Peyer's patch (tissue), 4 donors: ENCODE measurements around the gene PARP1. TPM values are rescaled to one million over a fixed set of nuclear protein-coding genes. Genes with fewer than 3 reads are reported as not detected.

Experiments used
- DNase-seq, 3 donors: peaks; one replicate each; pipeline ENCODE4 v3.0.0-alpha.2; 2017 to 2019
- H3K27ac ChIP-seq, 4 donors: fragments of 200-600 bp; sonication (generic); one replicate each; pipeline ENCODE4 v1.5.1; 2016 to 2019
- H3K27me3 ChIP-seq, 2 donors: fragments of 200-600 bp; sonication (generic); one replicate each; pipeline ENCODE4 v1.5.1; 2019
- H3K36me3 ChIP-seq, 3 donors: fragments of 200-600 bp; sonication (generic); one replicate each; pipeline ENCODE4 v1.5.1; 2016 to 2019
- H3K4me1 ChIP-seq, 4 donors: fragments of 200-600 bp; sonication (generic); one replicate each; pipeline ENCODE4 v1.5.1; 2016 to 2019
- H3K4me3 ChIP-seq, 4 donors: fragments of 200-600 bp; sonication (generic); 1 replicate in 3 of 4; 2 replicates in 1 of 4; pipeline ENCODE4 v1.5.1; 2016 to 2019; ENCODE audit warnings: mild to moderate bottlenecking in 1 of 4
- H3K9me3 ChIP-seq, 4 donors: fragments of 200-600 bp; sonication (generic); one replicate each; pipeline ENCODE4 v1.5.1; 2016 to 2019; ENCODE audit warnings: mild to moderate bottlenecking in 1 of 4
- POLR2A ChIP-seq, 2 donors: fragments of 450-650 bp; IDR thresholded peaks; one replicate each; pipeline ENCODE4 v1.5.1; 2017; ENCODE audit warnings: antibody characterized with exemption in 2 of 2, mild to moderate bottlenecking in 2 of 2, moderate library complexity in 2 of 2
- total RNA-seq, 4 donors: library from RNA; depleted of rRNA; stranded (reverse); fragments of >200 nt; gene quantifications; one replicate each; pipeline ENCODE4 v1.1.0, GENCODE V29; 2016
- TF ChIP-seq, protein P1 (sequence below), 6 experiments: fragments of 450-650 bp in 4 of 6; fragments of 200-600 bp in 2 of 6; sonication (generic) in 1 of 6; IDR thresholded peaks; one replicate each; pipeline ENCODE4 v1.5.1; 2017 to 2019; ENCODE audit warnings: antibody characterized with exemption in 6 of 6, mild to moderate bottlenecking in 3 of 6, moderate library complexity in 1 of 6

Gene PARP1
- total RNA-seq, 4 donors from 2014 or later: 25.2 to 145 (median 54.4) TPM

DNA sequence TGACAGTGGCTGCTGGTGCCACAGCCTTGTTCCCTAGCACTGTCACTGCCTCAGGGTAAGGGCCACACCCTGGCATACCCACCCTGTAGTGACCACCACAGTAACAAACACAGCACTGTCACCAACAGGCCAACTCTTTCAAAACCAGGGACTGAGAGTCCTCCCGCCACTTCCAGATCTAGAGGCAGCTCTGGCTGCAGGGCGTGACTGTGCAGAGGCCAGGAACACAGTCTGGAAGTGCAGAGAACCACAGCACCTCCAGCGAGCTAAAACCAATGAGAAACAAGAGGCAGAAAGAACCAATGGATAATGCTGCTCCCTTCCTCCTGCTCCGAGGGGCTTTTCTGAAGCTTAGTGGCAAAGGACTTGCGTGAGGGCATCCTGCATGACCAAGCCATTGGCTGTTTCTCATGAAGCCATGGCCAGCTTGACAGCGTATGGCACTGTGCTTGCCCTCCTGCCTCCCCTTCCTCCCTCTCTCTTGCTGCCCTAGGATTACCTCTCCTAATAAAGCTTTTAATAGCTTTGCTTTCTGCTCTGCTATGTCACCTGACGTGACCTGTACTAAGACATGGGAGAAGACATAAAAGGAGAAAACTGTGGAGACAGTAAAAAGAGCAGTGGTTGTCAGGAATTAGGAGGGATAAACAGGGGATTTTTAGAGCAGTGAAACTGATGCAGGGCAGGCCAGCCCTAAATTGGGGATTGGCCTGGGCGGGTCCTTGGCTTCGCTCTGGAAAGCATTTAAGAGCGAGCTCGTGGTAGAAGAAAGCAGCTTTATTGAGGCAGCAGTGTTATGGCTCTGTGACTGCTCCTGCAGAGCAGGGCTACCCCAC, 7.2 kb downstream of the PARP1 start:
- no peaks in the 10 kb centered on the region for H3K27me3 ChIP-seq
- no peak overlapping the region for H3K4me3 ChIP-seq
- peaks cover 0 to 35% (median 0%) of the 10 kb centered on the region in 3 donors for H3K36me3 ChIP-seq
- peaks cover 0 to 19% (median 13%) of the 10 kb centered on the region in 4 donors for H3K4me1 ChIP-seq
- TF ChIP-seq POLR2A (IDR thresholded peaks at IDR 0.05): no peak
- TF ChIP-seq, protein P1, sequence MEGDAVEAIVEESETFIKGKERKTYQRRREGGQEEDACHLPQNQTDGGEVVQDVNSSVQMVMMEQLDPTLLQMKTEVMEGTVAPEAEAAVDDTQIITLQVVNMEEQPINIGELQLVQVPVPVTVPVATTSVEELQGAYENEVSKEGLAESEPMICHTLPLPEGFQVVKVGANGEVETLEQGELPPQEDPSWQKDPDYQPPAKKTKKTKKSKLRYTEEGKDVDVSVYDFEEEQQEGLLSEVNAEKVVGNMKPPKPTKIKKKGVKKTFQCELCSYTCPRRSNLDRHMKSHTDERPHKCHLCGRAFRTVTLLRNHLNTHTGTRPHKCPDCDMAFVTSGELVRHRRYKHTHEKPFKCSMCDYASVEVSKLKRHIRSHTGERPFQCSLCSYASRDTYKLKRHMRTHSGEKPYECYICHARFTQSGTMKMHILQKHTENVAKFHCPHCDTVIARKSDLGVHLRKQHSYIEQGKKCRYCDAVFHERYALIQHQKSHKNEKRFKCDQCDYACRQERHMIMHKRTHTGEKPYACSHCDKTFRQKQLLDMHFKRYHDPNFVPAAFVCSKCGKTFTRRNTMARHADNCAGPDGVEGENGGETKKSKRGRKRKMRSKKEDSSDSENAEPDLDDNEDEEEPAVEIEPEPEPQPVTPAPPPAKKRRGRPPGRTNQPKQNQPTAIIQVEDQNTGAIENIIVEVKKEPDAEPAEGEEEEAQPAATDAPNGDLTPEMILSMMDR (IDR thresholded peaks at IDR 0.05): no peak
- H3K27ac ChIP-seq: no peak overlapping the region
- DNase-seq: no peak
- no peaks in the 10 kb centered on the region for H3K9me3 ChIP-seq

DNA sequence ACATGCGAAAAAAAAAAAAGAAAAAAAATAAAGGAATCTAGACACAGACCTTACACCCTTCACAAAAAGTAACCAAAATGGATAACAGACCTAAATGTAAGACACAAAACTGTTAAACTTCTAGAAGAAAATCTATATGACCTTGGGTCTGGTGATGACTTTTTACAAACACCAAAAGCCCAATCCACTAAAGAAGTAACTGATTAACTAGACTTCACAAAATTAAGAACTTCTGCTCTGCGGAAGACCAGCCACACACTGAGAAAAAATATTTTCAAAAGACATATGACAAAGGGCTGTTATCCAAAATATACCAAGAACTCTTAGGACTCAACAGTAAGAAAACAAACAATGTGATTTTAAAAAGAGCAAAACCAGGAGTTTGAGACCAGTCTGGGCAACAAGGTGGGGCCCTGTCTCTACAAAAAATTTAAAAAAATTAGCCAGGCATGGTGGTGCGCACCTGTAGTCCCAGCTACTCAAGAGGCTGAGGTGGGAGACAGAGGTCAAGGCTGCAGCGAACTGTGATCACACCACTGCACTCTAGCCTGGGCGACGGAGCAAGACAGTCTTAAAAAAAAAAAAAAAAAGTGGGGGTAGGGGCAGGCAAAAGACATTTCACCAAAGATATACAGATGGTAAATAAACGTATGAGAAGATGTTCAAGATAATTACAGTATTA, 9.8 kb downstream of the PARP1 start:
- Histone ChIP-seq H3K27me3 (no peaks in the 10 kb centered on the region), H3K4me3 (no peak overlapping the region), H3K36me3 (peaks cover 0 to 47% (median 0%) of the 10 kb centered on the region in 3 donors), H3K9me3 (no peaks in the 10 kb centered on the region), H3K4me1 (no peaks in the 10 kb centered on the region), H3K27ac (no peak overlapping the region)
- no peak for DNase-seq
- TF ChIP-seq, protein P1 (IDR thresholded peaks at IDR 0.05): no peak
- TF ChIP-seq POLR2A (IDR thresholded peaks at IDR 0.05): no peak

DNA sequence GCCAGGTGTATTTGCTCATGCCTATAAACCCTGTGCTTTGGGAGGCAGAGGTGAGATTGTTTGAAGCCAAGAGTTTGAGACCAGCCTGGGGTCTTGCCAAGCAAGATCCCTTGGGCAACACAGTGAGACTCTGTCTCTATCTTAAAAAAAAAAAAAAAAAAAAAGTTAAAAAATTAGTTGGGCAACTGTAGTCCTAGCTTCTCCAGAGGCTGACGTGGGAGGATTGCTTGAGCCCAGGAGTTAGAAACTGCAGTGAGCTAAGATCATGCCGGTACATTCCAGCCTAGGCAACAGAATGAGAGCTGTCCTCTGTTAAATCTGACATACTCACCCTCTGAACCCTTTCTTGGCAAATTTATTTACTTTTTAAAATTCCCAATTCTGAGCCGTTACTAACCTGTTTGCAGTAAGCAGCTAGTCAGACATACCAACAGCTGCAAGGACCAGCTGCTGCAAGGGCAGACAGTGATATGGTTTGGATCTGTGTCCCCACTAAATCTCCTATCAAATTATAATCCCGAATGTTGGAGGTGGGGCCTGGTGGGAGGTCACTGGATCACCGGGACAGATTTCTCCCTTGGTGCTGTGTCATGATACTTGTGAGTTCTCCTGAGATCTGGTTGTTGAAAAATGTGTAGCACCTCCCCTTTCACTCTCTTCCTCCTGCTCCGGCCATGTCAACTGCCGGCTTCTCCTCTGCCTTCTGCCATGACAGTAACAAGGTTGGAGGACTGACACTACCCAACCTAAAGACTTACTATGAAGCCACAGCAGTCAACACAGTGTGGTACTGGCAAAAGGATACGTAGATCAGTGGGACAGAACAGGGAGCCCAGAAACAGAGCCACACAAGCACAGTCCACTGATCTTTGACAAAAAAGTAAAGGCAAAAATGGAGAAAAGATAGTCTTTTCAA, 10.6 kb downstream of the PARP1 start:
- peaks cover 0 to 49% (median 0%) of the 10 kb centered on the region in 3 donors for H3K36me3 ChIP-seq

DNA sequence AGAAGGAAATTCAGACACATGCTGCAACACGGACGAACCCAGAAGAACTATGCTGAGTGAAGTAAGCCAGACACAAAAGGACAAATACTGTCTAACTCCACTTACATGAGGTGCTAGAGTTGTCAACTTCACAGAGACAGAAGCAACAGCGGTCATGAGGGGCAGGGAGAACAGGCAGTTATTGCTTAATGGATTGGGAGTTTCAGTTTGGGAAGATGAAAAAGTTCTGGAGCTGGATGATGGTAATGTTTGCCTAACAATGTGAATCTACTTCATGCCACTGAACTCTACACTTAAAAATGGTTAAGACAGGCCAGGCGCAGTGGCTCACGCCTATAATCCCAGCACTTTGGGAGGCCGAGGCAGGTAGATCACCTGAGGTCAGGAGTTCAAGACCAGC, 12.1 kb downstream of the PARP1 start:
- Histone ChIP-seq H3K27ac (no peak overlapping the region), H3K9me3 (no peaks in the 10 kb centered on the region), H3K4me3 (no peak overlapping the region), H3K4me1 (no peaks in the 10 kb centered on the region), H3K36me3 (peaks cover 0 to 49% (median 0%) of the 10 kb centered on the region in 3 donors), H3K27me3 (no peaks in the 10 kb centered on the region)
- TF ChIP-seq, protein P1 (IDR thresholded peaks at IDR 0.05): no peak
- TF ChIP-seq POLR2A (IDR thresholded peaks at IDR 0.05): no peak
- DNase-seq: no peak

More for the DNA sequence above, 10.6 kb downstream of the PARP1 start:
- no peaks in the 10 kb centered on the region for H3K4me1 ChIP-seq
- no peak overlapping the region for H3K27ac ChIP-seq
- TF ChIP-seq, protein P1 (IDR thresholded peaks at IDR 0.05): no peak
- no peak for TF ChIP-seq POLR2A (IDR thresholded peaks at IDR 0.05)
- no peak overlapping the region for H3K4me3 ChIP-seq
- no peaks in the 10 kb centered on the region for H3K27me3 ChIP-seq
- H3K9me3 ChIP-seq: no peaks in the 10 kb centered on the region
- DNase-seq: no peak

DNA sequence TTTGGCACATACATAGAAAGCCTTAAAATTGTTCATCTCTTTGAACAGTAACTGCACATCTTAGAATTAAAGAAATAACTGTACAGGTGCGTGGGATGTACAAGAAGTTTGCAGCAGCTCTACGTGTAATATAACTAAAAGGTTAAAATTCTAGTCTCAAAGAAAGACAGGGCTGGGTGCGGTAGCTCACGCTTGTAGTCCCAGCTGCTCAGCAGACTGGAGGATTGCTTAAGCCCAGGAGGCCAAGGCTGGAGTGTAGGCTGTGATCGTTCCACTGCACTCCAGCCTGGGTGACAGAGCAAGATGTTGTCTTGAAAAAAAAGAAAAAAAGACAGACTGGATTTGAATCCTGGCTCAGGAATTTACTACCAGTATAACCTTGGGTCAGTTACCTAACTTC, 13.4 kb downstream of the PARP1 start:
- no peak overlapping the region for H3K27ac ChIP-seq
- no peak overlapping the region for H3K4me3 ChIP-seq
- TF ChIP-seq, protein P1 (IDR thresholded peaks at IDR 0.05): no peak
- TF ChIP-seq POLR2A (IDR thresholded peaks at IDR 0.05): no peak
- no peak for DNase-seq
- no peaks in the 10 kb centered on the region for H3K4me1 ChIP-seq
- H3K36me3 ChIP-seq: peaks cover 0 to 54% (median 0%) of the 10 kb centered on the region in 3 donors
- no peaks in the 10 kb centered on the region for H3K9me3 ChIP-seq
- no peaks in the 10 kb centered on the region for H3K27me3 ChIP-seq
